ENCODE measurements around the gene GLIS1.
A peak's percentile ranks its signal among the peaks of the same experiment; 100 is the strongest.
"Not testable (repeated sequence)": the region's sequence is repeated elsewhere in the genome, so short reads cannot be mapped to it uniquely, and the experiment has no call there.

Gene GLIS1

GRCh38 chr1:53557830-53558738 lies 180.9 kb downstream of the GLIS1 start:
- no peak for DNase-seq

DNA sequence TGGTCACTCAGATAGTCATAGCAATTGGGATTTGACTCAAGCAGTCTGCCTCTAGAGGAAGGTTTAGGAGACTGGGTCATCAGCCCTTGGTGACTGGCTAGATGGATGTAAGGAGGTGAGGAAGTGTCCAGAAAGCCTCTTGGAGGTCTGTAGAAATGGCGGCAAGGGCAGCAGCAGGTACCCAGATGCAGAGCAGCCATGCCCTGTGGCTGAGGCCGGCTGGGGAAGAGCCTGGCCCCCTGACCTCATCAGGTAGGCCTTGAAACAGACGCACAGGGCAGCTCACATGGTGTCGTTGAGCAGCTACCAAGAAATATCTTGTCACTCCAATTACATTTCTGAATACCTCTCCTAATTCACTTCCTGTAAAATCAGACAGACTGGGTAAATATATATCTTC lies 181.6 kb downstream of the GLIS1 start:
- DNase-seq: no peak

DNA sequence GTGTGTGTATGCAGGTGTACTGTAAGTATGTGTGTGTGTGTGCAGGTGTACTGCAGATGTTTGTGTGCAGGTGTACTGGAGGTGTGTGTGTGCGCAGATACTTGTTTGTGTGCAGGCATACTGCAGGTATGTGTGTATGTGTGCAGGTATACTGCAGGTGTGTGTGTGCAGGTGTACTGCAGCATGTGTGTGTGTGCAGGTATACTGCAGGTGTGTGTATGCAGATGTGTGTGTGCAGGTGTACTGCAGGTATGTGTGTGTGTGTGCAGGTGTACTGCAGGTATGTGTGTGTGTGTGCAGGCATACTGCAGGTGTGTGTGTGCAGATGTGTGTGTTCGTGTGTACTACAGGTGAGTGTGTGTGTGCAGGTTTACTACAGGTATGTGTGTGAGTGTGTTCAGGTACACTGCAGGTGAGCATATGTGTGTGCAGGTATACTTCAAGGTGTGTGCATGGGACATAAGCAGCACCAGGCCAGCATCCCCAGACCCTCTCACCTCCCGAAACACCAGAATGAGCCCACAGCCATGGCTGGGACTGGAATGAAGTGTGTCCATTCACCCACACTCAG lies 182.2 kb downstream of the GLIS1 start:
- DNase-seq: no peak

DNA sequence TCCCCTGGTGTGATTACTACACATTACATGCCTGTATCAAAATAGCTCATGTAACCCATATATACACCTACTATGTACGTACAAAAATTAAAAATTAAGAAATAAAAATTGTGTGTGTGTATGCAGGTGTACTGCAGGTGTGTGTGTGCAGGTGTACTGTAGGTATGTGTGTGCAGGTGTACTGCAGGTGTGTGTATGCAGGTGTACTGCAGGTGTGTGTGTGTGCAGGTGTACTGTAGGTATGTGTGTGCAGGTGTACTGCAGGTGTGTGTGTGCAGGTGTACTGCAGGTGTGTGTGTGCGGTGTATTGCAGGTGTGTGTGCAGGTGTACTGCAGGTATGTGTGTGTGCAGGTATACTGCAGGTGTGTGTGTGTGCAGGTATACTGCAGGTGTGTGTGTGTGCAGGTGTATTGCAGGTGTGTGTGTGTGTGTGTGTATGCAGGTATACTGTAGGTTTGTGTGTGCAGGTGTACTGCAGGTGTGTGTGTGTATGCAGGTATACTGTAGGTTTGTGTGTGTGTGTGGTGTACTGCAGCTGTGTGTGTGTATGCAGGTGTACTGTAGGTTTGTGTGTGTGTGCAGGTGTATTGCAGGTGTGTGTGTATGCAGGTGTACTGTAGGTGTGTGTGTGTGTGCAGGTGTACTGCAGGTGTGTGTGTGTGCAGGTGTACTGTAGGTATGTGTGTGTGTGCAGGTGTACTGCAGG lies 183.2 kb downstream of the GLIS1 start:
- DNase-seq: not testable (repeated sequence)

DNA sequence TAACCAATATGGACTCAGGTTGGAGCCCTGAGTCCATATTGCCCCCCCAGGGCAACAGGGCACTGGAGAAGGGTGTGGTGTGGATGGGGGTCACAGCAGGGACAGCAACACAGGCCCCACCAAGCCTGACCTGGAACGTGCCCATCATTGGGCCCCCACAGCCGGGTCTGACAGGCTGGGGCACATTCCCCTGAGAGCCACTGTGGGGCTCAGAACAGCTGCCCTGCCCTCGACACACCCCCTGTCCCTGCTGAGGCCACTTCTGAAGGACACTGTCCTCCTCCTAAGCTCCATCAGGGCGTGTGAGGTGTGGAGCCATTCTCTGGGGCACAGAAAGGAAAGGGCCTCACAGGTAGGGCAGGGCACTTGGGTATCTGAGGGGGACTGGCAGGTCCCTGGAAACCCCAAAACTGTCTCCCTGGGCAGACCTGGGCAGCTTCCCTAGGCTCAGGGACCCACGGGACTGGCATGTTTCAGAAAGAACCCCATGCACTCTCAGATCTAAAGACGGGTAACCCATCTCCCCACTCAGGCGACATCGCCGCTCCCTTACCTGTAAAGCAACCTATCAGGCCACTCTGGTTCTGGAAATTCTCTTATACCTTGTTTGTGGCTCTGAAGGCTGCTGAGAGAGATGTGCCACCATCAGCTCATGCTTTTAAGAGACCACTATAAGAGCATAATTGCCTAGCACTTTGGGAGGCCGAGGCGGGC lies 184.2 kb downstream of the GLIS1 start:
- peak in 1 of 2 experiments; percentile 12 for DNase-seq

DNA sequence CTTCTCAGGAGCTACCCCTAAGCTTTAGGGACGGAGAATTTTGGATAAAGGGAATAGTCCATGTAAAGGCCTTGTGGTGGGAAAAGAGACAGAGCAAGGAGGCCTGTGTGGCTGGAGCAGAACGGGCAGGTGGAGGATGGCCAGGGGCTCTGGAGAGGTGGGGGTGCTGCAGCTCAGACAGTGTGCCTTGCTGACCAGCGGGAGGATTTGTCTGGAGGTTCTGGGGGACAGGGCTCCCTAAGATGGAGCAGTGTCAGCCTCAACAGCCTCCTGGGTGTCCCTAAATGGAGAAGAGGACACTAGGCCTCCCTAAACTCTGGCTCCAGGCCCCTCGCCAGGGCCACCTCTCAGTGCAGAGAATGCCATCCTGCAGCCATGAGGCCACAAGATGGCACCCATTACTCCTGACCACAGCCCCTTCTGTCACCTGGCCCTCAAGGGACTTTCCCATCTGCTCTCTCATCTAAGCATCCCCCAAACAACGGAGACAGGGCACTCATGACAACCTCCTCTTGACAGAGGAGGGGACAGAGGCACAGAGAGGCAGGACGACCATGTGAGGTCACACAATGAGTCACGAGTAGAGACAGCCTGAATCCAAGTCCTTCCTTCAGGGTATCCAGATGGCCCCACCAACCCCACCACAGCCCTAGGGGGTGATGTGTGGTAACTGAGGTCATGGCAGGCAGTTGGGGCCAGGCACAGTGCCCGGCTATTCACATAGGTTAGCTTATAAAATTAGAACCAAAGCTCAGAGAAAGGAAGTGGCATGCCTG lies 185.0 kb downstream of the GLIS1 start:
- peak; percentile 80 to 89 for DNase-seq

- no peak for DNase-seq
Measured at GRCh38 chr1:53552981-53553733, 185.8 kb downstream of the GLIS1 start.

DNA sequence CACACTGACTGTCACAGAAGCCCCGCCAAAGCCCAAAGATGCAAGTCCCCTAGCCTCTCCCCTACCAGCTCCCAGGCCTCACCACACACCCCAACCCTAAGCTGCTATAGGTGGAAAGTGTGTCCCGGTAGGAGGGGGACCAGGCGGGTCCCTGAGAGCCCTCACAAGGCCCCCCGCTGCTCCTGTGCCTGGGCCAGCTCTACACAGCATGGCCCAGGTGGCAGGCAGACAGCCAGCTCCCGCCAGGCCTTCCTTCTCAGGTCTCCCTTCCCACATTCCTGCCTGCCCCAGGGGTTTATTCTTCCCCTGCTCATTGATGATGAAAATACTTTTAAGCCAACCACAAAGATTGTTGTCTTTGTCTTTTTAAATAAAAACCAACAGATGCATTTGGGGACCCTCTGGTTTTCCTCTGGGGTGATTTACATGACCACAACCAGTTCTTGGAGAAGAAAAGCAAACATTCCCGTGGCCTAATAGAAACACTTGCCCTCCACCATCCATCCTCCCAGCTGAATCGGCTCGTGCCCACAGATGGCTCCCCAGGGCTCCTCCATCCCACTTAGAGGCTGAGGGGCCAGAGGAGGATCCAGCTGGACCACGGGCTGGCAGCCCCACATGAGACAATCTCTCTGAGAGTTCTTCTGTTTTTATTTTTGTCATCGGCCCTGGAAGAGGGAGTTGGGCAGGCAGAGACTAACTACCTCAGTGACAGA lies 186.7 kb downstream of the GLIS1 start:
- DNase-seq: peak; percentile 20 to 47

DNA sequence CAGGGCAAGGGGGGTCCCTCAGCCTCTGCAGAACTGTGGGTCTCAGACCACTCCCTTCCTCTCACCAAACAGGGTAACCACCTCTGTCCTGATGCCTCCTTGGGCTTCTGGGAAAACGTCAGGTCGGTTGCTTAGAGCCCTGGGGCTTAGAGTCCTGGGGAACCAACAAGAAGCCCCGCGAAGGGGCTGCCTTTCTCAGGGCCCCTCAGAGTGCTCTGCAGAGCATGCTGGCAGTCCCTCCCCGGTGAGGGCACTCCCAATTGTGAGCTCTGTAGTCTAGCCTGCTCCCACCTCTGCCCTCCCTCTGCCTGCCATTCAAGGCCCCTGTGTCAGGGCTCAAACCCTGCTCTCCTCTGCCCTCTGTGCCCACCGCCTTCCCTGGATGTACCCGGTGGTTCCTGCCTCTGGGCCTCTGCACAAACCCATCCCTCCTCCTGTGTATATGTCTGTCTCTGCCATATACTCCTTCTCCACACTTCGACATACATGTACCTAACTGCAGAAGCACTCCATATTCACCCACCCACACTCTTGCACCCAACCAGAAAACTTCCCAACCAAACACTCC lies 187.5 kb downstream of the GLIS1 start:
- DNase-seq: no peak

DNA sequence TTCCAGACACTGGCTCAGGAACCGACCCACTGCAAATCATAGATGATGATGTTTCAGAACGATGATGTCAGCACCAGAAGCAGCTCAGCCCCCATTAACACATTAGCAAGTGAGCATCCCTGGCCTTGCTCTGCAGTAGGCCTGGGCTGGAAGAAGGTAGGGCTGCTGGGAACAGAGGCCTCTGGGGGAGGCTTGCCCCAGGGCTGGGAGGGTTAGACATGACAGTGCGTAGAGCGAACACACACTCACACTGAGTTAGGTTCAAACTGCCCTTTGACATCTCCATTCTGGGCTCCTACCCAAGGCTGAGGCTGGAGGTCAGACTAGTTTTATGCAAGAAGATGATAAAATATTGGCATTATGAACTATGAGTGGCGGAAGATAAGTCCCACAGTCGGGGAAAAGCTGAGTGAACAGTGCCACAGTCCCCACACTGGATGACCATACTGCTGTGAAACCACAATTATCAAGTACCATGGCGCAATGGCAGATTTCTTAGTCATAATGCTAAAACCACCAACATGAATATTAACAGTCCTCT lies 188.7 kb downstream of the GLIS1 start:
- no peak for DNase-seq

DNA sequence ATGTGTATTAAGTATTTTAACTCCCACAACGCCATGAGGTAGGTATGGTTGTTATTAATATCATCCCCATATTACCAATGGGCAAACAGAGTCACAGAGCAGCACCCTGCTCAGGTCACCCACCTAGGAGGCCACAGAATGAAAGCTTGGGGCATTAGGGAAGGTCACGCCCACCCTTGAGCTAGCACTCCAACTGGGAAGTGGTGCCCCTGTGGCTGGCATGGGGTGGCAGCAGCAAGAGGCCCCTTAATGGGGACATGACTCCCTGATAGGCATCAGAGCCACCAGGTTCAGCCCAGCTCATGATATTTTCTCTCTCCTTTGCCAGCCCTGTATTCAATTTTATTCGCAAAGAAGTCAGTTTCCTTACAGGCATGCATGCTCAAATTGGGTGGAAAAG lies 189.2 kb downstream of the GLIS1 start:
- DNase-seq: no peak

GRCh38 chr1:53549287-53549686 lies 189.7 kb downstream of the GLIS1 start:
- DNase-seq: no peak

DNA sequence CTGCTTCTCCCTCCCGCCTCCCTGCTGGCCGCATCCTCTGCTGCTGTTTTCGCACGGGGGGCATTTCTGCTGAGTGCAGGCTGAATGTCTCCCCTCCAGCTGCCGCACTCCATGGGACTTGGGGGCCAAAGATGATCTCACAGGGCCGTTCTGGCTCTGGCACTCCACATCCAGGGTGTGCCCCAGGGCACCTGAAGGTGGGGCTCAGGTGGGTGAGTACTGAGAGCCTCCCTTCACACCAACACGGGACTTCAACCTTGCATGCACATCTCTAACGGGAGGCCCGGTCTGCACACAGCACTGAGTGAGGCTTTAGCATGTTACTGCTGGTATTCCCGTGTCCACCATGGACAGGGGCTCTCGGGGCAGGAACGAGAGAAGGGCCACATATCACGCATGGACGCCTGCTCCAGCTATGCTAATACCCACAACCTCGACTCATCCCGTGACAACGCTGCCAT lies 190.9 kb downstream of the GLIS1 start:
- DNase-seq: no peak

DNA sequence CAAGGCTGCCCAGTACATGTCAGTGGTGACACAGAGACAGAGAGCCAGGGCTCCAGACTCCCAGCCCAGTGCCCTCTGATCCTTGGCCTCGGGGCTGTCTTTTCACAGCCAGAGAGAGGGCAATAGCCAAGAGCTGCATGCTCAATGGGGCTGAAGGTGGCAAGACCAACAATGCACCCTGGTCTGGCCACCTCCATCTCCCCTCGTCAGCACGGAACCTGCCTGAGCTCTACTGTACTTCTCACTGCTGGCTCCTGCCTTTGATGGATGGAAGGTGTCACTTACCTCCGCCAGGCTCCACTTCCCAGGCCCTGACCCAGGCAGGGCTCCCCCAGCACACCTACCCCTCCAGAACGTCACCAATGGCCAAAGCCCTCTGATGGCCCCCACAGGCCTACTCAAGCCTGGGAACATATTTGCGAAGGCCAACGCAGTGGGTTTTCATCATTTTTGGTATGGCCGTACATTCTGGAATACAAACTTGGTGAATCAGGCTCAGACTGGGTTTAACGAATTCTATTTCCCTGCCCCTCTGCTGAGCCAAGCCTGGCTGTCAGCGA lies 191.7 kb downstream of the GLIS1 start:
- no peak for DNase-seq

GRCh38 chr1:53546409-53547155 lies 192.4 kb downstream of the GLIS1 start:
- DNase-seq: no peak

DNA sequence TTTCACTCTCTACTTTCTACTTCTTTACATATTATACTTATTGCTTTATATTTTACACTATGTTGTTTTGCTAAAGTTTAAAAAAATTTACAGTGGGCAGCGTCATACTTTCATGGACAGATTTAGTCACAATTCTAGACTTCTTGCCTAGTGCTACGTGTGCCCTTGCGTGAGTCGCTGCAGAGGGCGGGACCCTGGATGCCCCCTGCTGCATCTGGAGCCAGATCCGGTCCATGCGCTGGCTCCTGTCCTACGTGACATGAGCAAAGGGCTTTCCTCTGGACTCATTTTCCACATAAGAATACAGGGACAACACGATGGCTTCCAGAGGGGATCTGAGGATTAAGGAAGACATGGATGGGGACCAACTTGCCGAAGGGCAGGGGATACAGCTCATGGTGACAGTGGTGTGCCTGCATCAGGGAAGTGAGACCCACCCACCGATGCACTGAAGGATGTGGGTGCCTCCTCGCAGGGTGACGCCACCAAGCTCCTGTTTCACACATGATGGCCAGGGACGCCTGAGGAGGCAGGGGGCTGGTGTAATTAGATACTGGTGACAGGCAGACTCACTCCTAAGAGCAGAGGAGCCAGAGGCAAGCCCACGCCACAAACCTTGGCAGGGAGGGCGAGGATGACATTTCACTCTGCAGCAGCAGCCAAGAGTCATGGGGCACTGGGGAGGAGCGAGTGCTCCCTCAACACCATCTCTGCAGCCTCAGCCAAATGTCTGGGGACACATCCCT lies 193.1 kb downstream of the GLIS1 start:
- peak; percentile 9 to 61 for DNase-seq

GRCh38 chr1:53544728-53545515 lies 194.0 kb downstream of the GLIS1 start:
- no peak for DNase-seq

All from NCI-H524 (cell line).